HTERT RPE-1 (cell line): ENCODE measurements around the gene DOCK4.

ENCODE experiments used
- in situ Hi-C: fragments of 300-500 bp; cut with MboI; formaldehyde crosslinking; loops from 4 replicates; pipeline ENCODE4 v1.14.3; 2020; ENCODE audit warnings: low sequenced_read_pairs

DOCK4 gene

DNA sequence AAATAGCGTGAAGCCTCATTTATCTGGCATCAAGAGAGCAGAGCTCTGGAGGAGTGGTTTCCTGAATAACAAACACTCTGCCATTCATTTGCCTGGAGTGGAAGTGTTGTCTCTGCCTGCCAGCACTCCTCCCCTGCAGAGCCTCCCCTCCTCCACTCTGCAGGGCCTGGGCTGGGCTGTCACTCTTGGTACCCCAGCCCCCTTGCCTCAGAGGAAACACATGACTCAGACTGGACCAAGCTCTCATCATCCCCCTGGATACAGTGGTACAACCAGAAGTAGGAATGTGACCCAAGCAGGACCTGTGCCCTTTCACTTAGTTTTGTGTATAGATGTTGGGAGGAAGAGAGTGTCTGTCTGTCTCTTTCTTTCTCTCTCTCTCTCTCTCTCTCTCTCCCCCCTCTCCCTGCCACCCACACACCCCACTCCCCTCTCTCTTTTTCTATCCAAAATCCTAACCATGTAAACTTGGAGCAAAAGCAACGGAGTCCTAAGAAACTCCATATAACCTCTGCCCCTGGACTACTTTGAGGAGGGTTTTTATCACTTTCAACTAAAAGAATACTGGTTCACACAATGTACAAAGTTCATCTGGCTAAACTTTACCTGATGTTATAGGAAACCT is 43.9 kb downstream of the DOCK4 start:
- in situ Hi-C loops, result no loop called here

DNA sequence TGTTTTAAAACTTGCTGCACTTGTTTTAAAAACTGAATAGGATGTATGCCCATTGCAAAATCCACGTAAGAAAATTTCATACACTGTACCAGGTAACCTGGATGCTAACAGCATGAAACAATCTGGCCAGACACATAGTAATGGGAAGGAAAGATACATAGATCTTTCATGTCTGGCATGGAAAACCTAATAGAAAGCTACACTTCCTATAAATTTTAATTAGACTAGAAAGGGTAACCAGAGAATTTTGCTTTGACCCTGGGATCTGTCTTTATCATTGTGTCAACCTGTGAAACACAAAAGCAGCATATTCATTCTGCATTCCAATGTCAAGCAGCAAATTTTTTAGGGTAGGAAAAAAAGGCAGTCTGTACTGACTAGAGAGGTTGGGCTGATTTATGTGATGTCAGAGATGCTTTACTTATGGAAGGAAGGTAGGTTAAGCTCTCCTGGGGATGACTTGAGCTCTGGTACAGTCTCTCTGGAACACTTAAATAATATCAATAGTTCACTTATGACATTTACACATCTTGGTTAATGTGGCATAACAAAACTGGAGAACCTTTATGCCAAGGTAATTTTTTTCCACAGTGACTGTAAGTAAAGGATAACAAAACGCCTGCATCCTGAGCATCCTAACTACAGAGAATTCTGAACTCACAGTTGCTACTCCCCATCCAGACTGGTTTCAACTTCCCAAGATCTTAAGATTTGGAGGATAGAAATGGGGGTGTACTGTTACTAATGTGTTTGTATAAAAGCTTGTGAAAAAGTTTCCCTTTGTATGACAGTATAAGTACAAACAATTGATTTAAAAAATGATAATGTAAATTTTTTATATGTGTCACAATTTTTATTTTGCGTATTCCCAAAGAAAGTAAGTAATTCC is 44.7 kb downstream of the DOCK4 start:
- in situ Hi-C loops, result no loop called here

DNA sequence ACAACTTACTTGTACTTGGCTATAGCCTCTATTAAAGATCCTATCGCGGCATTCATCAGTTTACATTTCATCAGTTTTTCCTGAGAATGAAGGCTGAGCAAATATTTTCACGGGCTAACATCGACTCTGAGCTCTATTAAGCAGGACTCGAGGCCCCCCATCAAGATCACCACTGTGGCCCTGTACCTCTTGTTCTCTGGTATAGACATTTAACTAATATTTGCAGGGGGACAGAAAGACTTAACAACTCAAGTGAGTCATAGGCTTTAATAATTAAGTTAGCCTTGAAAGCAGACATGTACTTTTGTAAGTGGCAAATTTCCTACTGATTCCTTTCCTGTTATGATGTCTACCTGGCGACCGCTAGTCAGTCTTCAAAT is 45.4 kb downstream of the DOCK4 start:
- in situ Hi-C loops, result no loop called here

DNA sequence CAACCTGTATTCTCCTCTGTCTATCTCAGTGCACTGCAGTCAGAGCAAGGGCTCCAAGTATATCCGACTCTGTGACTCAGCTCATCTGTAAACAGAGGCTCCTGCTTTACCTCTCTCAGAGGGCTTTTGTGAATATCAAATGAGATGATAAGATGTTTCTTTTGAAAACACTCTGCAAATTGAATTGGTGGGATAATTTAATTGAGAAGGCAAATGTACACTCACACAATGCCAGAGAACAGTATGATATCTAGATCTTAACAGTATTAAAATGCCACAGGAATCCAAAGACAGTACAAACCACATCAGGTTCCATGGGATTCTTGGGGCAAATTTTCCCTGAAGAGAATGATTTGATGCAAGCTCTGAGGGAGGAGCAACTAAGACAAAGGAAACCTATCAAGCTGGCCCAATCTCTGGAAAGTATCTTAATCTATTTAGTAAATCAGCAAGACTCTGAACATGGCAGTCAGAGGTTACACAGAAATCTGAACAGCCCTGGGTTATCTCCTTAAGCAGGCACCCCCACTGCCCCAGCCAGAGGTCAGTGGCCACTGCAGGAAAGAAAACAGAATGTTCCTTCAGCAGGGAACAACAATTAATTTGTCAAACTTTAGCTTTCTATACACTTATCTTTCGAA is 45.9 kb downstream of the DOCK4 start:
- in situ Hi-C loops, result no loop called here

DNA sequence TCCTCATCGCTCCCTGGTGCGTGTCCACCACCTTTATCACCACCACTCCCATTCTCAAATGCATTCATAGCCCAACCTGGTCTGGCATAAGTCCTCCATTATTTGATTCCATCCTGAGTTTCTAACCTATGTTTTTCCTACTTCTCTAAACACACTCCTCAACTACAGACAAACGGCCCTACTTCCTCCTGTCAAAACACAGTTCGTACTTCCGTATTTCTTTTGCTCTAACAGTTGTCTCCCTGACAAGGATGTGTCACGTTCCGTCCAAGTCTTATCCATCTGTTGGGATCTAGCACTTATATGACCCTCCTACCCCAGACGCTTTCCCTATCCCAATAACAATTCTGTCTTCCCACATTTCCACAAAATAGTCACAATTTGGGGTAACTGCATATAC is 46.8 kb downstream of the DOCK4 start:
- in situ Hi-C loops, result no loop called here

DNA sequence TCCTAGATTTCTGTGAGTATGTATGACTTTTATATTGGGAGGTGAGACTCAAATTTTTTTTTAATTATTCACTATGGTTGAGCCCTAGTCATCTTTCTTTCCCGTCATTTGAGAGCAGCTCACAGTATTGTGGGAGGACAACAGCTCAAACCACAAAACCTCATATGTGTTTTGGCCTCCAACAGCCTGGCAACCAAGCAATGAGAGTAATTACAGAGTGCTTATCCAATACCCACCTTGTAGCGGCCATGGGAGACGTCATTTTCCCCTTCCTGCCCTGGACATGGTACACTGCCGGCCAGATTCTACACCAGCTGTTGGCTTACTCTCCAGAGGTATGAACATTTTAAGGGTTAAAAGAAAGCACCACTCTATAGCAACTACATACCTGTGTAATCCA is 49.1 kb downstream of the DOCK4 start:
- in situ Hi-C loops, result no loop called here

DNA sequence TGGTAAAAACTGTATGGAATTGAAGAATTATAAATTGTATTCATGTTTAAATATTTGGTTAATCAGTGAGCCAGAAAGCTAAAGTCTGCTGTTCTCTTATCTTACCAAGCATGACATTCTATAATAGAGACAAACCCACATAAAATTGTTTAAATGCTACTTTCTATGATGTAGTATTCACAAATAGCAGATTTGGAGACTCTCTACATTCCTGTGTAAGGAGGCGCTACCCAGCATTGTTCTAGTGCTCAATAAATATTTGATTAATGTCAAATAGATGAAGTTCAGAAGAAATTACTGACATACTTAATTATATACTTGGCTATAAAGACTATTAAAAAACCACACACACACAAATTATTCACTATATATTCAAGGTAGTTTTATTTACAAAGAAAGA is 49.8 kb downstream of the DOCK4 start:
- in situ Hi-C loops, result no loop called here

DNA sequence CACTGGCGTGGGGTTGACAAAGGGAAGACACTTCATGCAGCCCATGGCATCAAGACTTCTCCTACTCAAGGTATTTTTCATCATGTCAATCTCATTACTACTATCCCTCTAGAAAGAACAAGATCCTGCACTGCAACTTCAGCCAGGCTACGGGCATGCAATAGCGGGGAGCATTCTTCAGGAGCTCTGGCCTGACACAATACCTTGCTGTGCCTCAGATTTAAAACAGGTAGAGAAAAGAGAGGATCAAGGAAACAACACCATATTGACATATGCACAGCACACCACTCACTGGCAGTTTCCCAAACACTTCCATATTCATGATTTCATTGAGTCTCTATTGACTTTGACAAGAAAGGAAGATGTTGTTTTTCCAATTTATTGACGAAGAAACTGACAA is 51.5 kb downstream of the DOCK4 start:
- in situ Hi-C loops, result no loop called here

DNA sequence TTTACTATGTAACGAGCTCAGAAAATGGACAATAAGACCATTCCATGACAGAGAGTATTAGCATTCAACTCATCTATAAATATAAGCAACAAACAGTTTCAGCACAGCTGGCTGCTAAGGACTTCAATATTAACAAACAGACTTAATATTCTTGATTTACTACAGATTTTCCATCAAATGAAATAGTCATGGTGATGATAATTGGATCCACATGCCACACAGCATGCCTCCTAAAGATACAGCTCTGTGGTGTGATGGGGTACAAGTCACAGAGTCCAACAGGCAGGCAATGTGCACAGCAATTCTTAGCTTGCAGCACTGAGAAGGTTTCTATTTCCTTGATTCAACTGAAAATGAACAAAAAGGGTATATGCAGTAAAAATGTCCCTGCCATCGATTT is 54.0 kb downstream of the DOCK4 start:
- in situ Hi-C loops, result no loop called here

DNA sequence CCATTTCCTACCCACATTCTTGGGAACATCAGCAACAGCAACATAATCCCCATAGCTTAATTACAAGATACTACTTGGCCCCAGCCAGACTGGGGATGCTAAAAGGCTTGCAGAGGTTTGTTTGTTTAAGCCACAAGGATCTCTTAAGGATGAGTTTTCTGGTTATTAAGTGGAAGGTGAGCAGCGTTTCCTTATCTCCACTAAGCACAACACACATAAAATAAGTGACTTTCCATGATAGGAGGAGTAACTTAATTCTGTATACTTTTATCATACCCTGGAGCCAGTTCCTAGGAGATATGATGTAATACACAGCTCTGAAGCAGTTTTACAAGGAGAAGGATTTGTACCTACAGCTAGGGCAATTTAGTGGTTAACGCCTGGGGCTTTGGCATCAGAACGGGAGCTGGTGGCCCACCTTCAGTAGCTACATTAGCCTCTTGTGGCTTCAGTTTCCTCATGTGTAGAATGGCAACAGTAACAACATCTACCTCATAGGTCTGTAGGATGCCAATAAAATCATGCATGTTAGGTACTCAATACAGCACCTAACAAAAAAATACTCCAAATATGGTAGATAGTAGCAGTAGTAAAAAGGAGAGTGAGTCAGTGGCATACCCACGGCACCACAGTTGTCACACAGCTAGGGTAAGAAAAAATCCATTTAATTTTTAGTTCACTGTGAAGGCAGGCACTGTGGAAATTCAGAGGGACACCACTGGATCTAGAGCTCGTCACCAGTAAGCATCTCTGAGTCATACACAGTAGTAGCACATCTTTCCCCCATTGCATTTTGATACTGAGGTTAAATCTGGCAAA is 55.2 kb downstream of the DOCK4 start:
- in situ Hi-C loops, result no loop called here

DNA sequence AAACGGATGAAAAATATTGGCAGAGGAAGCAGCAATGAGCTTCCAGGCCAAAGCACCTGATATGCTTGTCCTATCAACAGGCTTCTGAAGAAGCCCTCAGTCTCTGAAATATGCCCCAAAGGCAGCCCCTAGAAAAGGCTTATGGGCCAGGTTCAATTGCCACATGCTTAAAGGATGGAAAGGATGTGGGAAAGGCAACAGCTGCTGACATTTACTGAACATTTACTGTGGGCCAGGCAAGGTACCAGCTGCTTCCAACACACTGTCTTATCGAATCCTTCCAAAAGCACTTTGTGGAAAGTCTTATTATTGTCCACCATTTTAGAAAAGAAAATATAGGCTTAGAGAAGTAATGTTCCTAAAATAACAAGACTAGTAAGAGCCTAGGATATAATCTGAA is 56.5 kb downstream of the DOCK4 start:
- in situ Hi-C loops, result no loop called here

DNA sequence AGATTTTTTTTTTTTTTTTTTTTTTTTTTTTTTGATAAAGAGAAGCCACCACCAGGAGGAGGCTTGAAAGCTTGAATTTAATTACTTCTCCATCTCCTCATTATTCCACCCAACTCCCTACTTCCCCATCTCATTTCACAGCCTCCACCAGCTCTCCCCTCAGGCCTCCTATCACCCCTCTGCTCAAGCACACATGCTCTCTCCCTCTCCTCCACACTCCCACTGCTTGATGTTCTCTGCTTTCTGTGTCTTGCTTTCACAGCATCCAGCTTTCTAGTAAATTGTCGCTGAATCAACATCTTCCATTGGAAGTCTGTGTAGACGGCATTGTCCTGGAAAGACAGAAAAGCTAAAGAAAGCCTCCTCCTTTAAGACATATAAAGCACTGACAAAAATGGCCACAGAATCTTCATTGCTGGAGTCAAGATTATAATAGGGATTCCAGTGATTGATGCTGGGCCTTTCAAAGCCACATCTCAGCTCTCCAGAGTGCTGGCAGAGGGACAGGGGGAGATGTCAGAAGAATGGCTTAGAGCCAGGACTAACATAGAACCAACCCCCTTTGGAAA is 58.3 kb downstream of the DOCK4 start:
- in situ Hi-C loops, result no loop called here

DNA sequence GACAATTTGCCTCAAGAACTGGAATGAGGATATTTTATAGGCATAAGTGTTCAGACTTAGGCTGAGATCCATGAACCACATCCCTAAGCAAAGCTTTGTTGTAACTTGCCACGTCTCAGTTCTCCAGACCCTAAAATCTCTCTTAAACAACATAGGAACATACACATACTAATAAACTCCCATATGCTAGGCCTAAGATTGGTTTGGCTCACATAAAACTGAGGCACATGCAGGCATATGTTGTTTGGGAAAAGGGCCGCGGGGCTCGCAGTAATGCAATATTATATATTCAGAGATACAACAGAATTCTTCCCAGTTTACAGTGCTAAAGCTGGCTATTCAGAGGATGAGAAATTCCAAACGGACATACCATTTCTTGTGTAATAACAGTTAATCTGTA is 61.0 kb downstream of the DOCK4 start:
- in situ Hi-C loops, result no loop called here

DNA sequence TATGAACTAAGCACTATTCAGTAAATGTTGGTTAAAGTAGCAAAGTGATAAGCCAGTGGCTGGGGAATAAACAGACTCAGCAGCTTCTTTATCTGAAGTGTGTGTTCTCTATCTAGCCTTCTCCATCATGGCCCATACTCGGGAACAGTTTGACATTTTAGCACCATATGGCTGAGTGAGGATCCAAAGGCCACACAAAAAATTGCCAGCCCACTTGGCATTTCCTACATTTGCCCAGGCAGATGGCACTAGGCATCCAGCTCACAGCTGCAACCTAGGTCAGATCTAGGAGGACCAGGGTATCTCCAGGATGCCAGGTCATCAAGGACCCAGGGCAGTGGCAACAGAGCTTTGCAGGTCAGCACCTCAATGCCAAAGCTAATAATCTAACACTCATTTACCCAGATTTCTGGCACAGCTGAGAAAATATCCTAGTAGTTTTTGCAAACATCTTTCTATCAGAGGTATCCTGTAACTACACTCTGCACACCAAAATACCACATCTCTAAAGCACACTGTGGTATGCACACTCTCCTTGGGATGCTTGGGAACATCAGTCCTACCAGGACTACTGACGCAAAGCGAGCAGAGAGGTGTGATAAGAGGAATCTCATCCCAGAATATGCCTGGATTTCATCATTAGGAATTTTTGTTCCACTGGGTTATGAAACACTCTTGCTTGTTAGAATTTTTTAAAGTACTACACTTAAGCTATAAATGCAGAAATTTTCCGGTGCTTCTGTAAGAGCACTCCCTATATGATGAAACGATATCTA is 61.7 kb downstream of the DOCK4 start:
- in situ Hi-C loops, result no loop called here

DNA sequence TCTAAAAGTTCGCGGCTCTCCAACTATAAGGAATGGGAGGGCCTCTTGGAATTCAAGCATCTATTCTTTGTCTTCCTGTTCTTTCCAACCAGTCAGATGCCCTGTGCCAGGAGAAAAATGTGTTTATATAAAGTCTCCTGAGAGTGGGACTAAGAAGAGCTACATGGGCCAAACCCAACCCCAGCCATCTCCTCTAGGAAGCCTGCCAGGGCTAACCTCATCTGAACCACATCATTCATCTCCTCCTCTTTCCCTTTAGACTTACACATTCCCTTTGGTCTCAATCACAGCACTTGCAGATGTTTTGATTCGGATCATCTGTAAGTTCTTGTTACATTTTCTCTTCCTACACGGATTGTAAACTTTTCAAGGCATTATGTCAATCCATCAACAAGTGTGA is 62.6 kb downstream of the DOCK4 start:
- in situ Hi-C loops, result no loop called here

DNA sequence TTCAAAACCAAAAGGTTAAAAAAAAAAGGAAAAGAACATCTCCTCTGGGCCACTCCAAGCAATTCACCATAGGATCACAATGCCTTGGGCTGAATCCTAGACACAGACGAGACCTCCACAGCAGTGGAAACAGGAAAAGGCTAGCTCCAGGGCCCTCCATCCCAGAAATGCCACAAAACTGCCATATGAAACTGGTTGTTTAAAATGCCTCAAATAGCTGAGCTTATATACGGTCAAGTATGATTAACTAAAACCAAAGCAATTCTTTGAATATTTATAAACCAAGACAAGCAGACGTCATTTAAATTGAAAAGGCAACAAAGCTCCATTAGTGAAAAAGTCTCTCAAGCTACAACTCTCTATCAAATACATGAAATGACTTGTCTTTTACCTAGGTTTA is 63.1 kb downstream of the DOCK4 start:
- in situ Hi-C loops, result no loop called here

DNA sequence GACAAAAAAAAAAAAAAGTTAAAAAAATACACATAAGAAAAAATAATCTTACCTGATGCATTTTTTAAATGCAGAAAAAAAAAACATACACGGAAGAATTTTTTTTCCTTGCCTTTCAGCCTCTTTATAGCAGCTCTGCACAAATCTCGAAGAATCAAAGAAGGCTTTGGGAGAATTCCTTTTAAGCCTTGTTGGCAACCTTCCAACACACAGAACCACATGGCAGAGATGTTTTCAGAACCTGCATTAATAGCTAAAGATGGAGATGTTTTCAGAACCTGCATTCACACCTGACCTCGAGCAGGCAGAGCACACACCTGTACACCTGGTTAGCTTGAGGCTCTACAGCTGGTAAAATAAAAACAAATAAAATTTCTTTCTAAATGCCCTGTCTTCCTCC is 65.6 kb downstream of the DOCK4 start:
- in situ Hi-C loops, result no loop called here

DNA sequence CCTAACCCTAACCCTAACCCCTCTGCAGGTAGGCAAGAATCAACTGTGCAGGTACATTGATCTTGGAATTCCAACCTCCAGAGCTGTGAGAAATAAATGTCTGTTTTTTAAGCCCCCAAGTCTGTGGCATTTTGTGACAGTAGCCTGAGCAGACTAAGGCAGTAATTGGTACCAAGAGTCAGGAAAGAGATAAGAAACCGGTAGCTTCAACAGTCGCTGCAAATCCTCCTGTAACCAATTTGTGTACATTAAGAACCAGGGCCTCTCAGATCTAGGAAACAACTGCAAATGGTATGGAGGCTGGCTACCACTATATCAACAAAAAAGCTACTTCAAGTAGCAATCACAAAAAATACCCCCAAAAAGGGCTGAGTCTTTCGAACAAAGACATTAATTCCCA is 67.3 kb downstream of the DOCK4 start:
- in situ Hi-C loops, result no loop called here

DNA sequence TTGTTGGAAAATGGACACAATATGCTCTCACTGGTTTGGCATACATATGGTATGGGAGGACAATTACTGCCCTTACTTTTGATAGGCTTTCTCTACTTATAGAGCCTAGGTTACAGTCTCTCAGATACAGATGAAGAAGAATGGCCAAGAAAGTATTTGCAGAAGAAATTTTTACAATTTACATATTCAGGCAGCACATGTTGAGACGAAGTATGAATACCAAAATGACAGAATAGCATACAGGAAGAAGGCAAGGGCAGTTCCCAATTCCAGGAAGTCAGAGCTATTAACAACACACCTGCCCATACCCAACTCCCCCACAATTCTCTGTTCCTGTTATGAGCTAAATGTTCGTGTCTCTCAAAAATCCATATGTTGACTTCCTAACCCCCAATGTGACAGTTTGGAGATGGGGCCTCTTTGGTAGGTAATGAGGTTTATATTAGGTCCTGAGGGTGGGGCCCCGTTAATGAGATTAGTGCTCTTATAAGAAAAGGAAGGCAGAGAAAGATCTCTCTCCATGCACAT is 67.8 kb downstream of the DOCK4 start:
- in situ Hi-C loops, result no loop called here
